AG08396 (cell line): ENCODE data around the gene IFRD2.
A peak's percentile ranks its signal among the peaks of the same experiment; 100 is the strongest.
"Not testable (repeated sequence)": the region's sequence is repeated elsewhere in the genome, so short reads cannot be mapped to it uniquely, and the experiment has no call there.

Source experiments
- DNase-seq: peaks from one replicate; pipeline ENCODE4 v3.0.0; 2012; ENCODE audit warnings: low spot score, mixed read lengths

Gene IFRD2

GRCh38 chr3:50324351-50325112 lies 32.3 kb upstream of the IFRD2 start:
- peak; percentile 84 for DNase-seq

- no peak for DNase-seq
Observed at GRCh38 chr3:50323614-50324199, 31.5 kb upstream of the IFRD2 start.

- DNase-seq: no peak
Observed at GRCh38 chr3:50323092-50323600, 30.9 kb upstream of the IFRD2 start.

GRCh38 chr3:50322386-50323091 lies 30.3 kb upstream of the IFRD2 start, which contains the start of gene HYAL2:
TSS of gene HYAL2 (minus strand) at chr3:50322745. CDS start at chr3:50320489, 2,256 bp downstream.
- DNase-seq: no peak

- no peak for DNase-seq
Observed at GRCh38 chr3:50322115-50322385, 29.8 kb upstream of the IFRD2 start.

GRCh38 chr3:50321336-50322114 lies 29.3 kb upstream of the IFRD2 start:
- peak; percentile 95 for DNase-seq

- peak; percentile 88 for DNase-seq
Observed at GRCh38 chr3:50320853-50321335, 28.7 kb upstream of the IFRD2 start.

- no peak for DNase-seq
Observed at GRCh38 chr3:50319894-50320625, 27.8 kb upstream of the IFRD2 start.

- DNase-seq: no peak
Observed at GRCh38 chr3:50319181-50319893, 27.1 kb upstream of the IFRD2 start.

GRCh38 chr3:50318615-50319014 lies 26.4 kb upstream of the IFRD2 start:
- no peak for DNase-seq

- DNase-seq: no peak
Observed at GRCh38 chr3:50318163-50318562, 25.9 kb upstream of the IFRD2 start.

- no peak for DNase-seq
Observed at GRCh38 chr3:50317300-50317699, 25.1 kb upstream of the IFRD2 start.

GRCh38 chr3:50316657-50317242 lies 24.5 kb upstream of the IFRD2 start:
- DNase-seq: no peak

GRCh38 chr3:50314816-50315215 lies 22.6 kb upstream of the IFRD2 start:
- DNase-seq: no peak

- no peak for DNase-seq
Observed at GRCh38 chr3:50314342-50314741, 22.1 kb upstream of the IFRD2 start.

GRCh38 chr3:50312041-50312440 lies 19.8 kb upstream of the IFRD2 start:
- DNase-seq: not testable (repeated sequence)

- peak; percentile 65 for DNase-seq
Observed at GRCh38 chr3:50304601-50305000, 12.4 kb upstream of the IFRD2 start.

GRCh38 chr3:50303013-50303815 lies 11.0 kb upstream of the IFRD2 start, which contains the start of gene HYAL1:
TSS of gene HYAL1 (minus strand) at chr3:50303574. CDS start at chr3:50302956, 618 bp downstream.
- DNase-seq: no peak
